Lower leg skin (tissue), 3 donors: Measurements from ENCODE around the gene SLC22A23.

Source experiments
- POLR2A ChIP-seq, 2 donors: fragments of 450-650 bp; IDR thresholded peaks; one replicate each; pipeline ENCODE4 v1.6.1; 2016 to 2017; ENCODE audit warnings: antibody characterized with exemption in 2 of 2, mild to moderate bottlenecking in 1 of 2, moderate library complexity in 1 of 2
- TF ChIP-seq, protein P1 (sequence below), 3 donors: fragments of 450-650 bp; IDR thresholded peaks; one replicate each; pipeline ENCODE4 v1.5.1; 2016; ENCODE audit warnings: antibody characterized with exemption in 3 of 3, mild to moderate bottlenecking in 3 of 3, moderate library complexity in 2 of 3

DNA sequence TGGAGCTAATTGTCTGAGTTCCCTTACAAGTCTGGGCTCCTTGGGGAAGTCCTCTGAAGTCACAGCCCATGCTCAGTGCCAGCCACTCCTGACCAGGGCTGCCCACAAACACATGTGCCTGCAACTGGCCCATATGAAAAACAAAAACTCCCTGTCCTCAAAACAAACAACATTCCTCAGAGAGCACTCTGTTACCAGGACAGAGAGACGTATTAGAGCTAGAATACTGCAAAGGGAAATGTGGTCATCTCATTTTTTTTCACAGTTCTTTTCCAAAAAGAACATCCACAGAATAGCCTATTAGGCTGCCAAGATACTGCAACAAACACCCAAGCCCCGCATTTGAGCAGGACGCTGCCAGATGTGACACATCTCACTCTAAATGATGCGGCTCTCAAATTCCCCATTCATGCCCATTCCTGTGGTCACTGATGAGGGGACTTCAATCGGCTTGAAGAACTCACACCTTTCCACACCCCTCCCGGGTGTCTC is 71.1 kb downstream of the SLC22A23 start:
- TF ChIP-seq, protein P1, sequence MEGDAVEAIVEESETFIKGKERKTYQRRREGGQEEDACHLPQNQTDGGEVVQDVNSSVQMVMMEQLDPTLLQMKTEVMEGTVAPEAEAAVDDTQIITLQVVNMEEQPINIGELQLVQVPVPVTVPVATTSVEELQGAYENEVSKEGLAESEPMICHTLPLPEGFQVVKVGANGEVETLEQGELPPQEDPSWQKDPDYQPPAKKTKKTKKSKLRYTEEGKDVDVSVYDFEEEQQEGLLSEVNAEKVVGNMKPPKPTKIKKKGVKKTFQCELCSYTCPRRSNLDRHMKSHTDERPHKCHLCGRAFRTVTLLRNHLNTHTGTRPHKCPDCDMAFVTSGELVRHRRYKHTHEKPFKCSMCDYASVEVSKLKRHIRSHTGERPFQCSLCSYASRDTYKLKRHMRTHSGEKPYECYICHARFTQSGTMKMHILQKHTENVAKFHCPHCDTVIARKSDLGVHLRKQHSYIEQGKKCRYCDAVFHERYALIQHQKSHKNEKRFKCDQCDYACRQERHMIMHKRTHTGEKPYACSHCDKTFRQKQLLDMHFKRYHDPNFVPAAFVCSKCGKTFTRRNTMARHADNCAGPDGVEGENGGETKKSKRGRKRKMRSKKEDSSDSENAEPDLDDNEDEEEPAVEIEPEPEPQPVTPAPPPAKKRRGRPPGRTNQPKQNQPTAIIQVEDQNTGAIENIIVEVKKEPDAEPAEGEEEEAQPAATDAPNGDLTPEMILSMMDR (IDR thresholded peaks at IDR 0.05) = no peak
- TF ChIP-seq POLR2A (IDR thresholded peaks at IDR 0.05) = no peak
